ENCODE measurements around the gene DPAGT1.

The DPAGT1 gene

GRCh38 chr11:119092880-119093842, 8.5 kb downstream of the DPAGT1 start:
- H3K36me3 ChIP-seq (ENCODE audit: insufficient read depth, low read length): peaks cover 71% of the 10 kb centered on the region
- H3K4me3 ChIP-seq (ENCODE audit: low read length): peak overlapping the region; percentile 90
- 66% methylated on average over 10 of the region's 12 CpGs for WGBS
- H3K27me3 ChIP-seq (ENCODE audit: insufficient read depth, low read length): no peaks in the 10 kb centered on the region
- peaks cover 12% of the 10 kb centered on the region; the same call in 1 of the 2 replicates for H3K4me1 ChIP-seq (ENCODE audit: insufficient read depth, low read length)
- peak overlapping the region; percentile 98 for H3K9ac ChIP-seq (ENCODE audit: low read depth, low read length)
- no peaks in the 10 kb centered on the region for H3K9me3 ChIP-seq (ENCODE audit: insufficient read depth, low read depth, low read length)
- no peak overlapping the region; the same call in 1 of the 2 replicates for H3K27ac ChIP-seq (ENCODE audit: low read depth, low read length)

- peaks cover 62% of the 10 kb centered on the region for H3K36me3 ChIP-seq (ENCODE audit: insufficient read depth, low read length)
- peak overlapping the region; percentile 98; the same call in 1 of the 2 replicates for H3K9ac ChIP-seq (ENCODE audit: low read depth, low read length)
- H3K4me3 ChIP-seq (ENCODE audit: low read length): peak overlapping the region; percentile 90
- no peaks in the 10 kb centered on the region for H3K9me3 ChIP-seq (ENCODE audit: insufficient read depth, low read depth, low read length)
- whole genome bisulfite sequencing: 91% methylated on average over 13 of the region's 13 CpGs
- H3K27me3 ChIP-seq (ENCODE audit: insufficient read depth, low read length): no peaks in the 10 kb centered on the region
- peak overlapping the region; percentile 5; the same call in 1 of the 2 replicates for H3K27ac ChIP-seq (ENCODE audit: low read depth, low read length)
- peaks cover 12% of the 10 kb centered on the region; the same call in 1 of the 2 replicates for H3K4me1 ChIP-seq (ENCODE audit: insufficient read depth, low read length)
These were observed 9.4 kb downstream of the DPAGT1 start for GRCh38 chr11:119091966-119092879.

GRCh38 chr11:119091178-119091577, 10.5 kb downstream of the DPAGT1 start:
- Histone ChIP-seq H3K4me3 (ENCODE audit: low read length) (no peak overlapping the region), H3K36me3 (ENCODE audit: insufficient read depth, low read length) (peaks cover 52% of the 10 kb centered on the region), H3K9ac (ENCODE audit: low read depth, low read length) (no peak overlapping the region), H3K27me3 (ENCODE audit: insufficient read depth, low read length) (no peaks in the 10 kb centered on the region), H3K27ac (ENCODE audit: low read depth, low read length) (no peak overlapping the region), H3K4me1 (ENCODE audit: insufficient read depth, low read length) (peaks cover 12% of the 10 kb centered on the region; the same call in 1 of the 2 replicates), H3K9me3 (ENCODE audit: insufficient read depth, low read depth, low read length) (no peaks in the 10 kb centered on the region)
- WGBS: 88% methylated on average over 9 of the region's 9 CpGs

- no peak overlapping the region for H3K27ac ChIP-seq (ENCODE audit: low read depth, low read length)
- H3K4me3 ChIP-seq (ENCODE audit: low read length): no peak overlapping the region
- H3K9me3 ChIP-seq (ENCODE audit: insufficient read depth, low read depth, low read length): no peaks in the 10 kb centered on the region
- peaks cover 52% of the 10 kb centered on the region for H3K36me3 ChIP-seq (ENCODE audit: insufficient read depth, low read length)
- no peaks in the 10 kb centered on the region for H3K27me3 ChIP-seq (ENCODE audit: insufficient read depth, low read length)
- peaks cover 16% of the 10 kb centered on the region; the same call in 1 of the 2 replicates for H3K4me1 ChIP-seq (ENCODE audit: insufficient read depth, low read length)
- 94% methylated on average over 1 of the region's 1 CpG for WGBS
- peak overlapping the region; percentile 21; the same call in 1 of the 2 replicates for H3K9ac ChIP-seq (ENCODE audit: low read depth, low read length)
These were observed 12.3 kb downstream of the DPAGT1 start for GRCh38 chr11:119089319-119089718.

- Histone ChIP-seq H3K9ac (ENCODE audit: low read depth, low read length) (no peak overlapping the region), H3K4me1 (ENCODE audit: insufficient read depth, low read length) (peaks cover 15% of the 10 kb centered on the region; the same call in 1 of the 2 replicates), H3K27ac (ENCODE audit: low read depth, low read length) (no peak overlapping the region), H3K27me3 (ENCODE audit: insufficient read depth, low read length) (no peaks in the 10 kb centered on the region), H3K4me3 (ENCODE audit: low read length) (no peak overlapping the region), H3K9me3 (ENCODE audit: insufficient read depth, low read depth, low read length) (no peaks in the 10 kb centered on the region), H3K36me3 (ENCODE audit: insufficient read depth, low read length) (peaks cover 45% of the 10 kb centered on the region)
- 94% methylated on average over 9 of the region's 9 CpGs for WGBS
These were observed 13.2 kb downstream of the DPAGT1 start for GRCh38 chr11:119088406-119088805.

- WGBS: 91% methylated on average over 2 of the region's 2 CpGs
These were observed 13.9 kb downstream of the DPAGT1 start for GRCh38 chr11:119087747-119088241.

GRCh38 chr11:119087123-119087522, 14.5 kb downstream of the DPAGT1 start:
- Histone ChIP-seq H3K27me3 (ENCODE audit: insufficient read depth, low read length) (no peaks in the 10 kb centered on the region), H3K9me3 (ENCODE audit: insufficient read depth, low read depth, low read length) (no peaks in the 10 kb centered on the region), H3K4me1 (ENCODE audit: insufficient read depth, low read length) (peaks cover 4% of the 10 kb centered on the region; the same call in 1 of the 2 replicates), H3K4me3 (ENCODE audit: low read length) (no peak overlapping the region), H3K27ac (ENCODE audit: low read depth, low read length) (no peak overlapping the region), H3K9ac (ENCODE audit: low read depth, low read length) (no peak overlapping the region), H3K36me3 (ENCODE audit: insufficient read depth, low read length) (peaks cover 37% of the 10 kb centered on the region)
- WGBS: 93% methylated on average over 6 of the region's 6 CpGs

More at GRCh38 chr11:119087747-119088241, 13.9 kb downstream of the DPAGT1 start:
- Histone ChIP-seq H3K27ac (ENCODE audit: low read depth, low read length) (no peak overlapping the region), H3K4me1 (ENCODE audit: insufficient read depth, low read length) (peaks cover 9% of the 10 kb centered on the region; the same call in 1 of the 2 replicates), H3K27me3 (ENCODE audit: insufficient read depth, low read length) (no peaks in the 10 kb centered on the region), H3K9me3 (ENCODE audit: insufficient read depth, low read depth, low read length) (no peaks in the 10 kb centered on the region), H3K9ac (ENCODE audit: low read depth, low read length) (no peak overlapping the region), H3K4me3 (ENCODE audit: low read length) (no peak overlapping the region), H3K36me3 (ENCODE audit: insufficient read depth, low read length) (peaks cover 39% of the 10 kb centered on the region)

GRCh38 chr11:119085437-119085847, 16.2 kb downstream of the DPAGT1 start:
- Histone ChIP-seq H3K9ac (ENCODE audit: low read depth, low read length) (peak overlapping the region; percentile 94), H3K36me3 (ENCODE audit: insufficient read depth, low read length) (peaks cover 40% of the 10 kb centered on the region), H3K27me3 (ENCODE audit: insufficient read depth, low read length) (no peaks in the 10 kb centered on the region), H3K27ac (ENCODE audit: low read depth, low read length) (peak overlapping the region; percentile 33; the same call in 1 of the 2 replicates), H3K9me3 (ENCODE audit: insufficient read depth, low read depth, low read length) (no peaks in the 10 kb centered on the region), H3K4me1 (ENCODE audit: insufficient read depth, low read length) (peaks cover 4% of the 10 kb centered on the region; the same call in 1 of the 2 replicates), H3K4me3 (ENCODE audit: low read length) (peak overlapping the region; percentile 85)
- 5% methylated on average over 13 of the region's 13 CpGs for WGBS

- peak within 1 kb of the TSS; percentile 96 for H3K27ac ChIP-seq (ENCODE audit: low read depth, low read length)
These were observed 16.8 kb downstream of the DPAGT1 start, which contains the start of gene HMBS for GRCh38 chr11:119084663-119085436. Gene HMBS (plus strand): TSS chr11:119084881. CDS start chr11:119085034, 153 bp downstream.

More at GRCh38 chr11:119084663-119085436, 16.8 kb downstream of the DPAGT1 start, which contains the start of gene HMBS:
- peak within 1 kb of the TSS; percentile 94 for H3K9ac ChIP-seq (ENCODE audit: low read depth, low read length)
- peaks cover 4% of the 10 kb centered on the region; the same call in 1 of the 2 replicates for H3K4me1 ChIP-seq (ENCODE audit: insufficient read depth, low read length)
- no peaks in the 10 kb centered on the region for H3K9me3 ChIP-seq (ENCODE audit: insufficient read depth, low read depth, low read length)
- 2% methylated on average over 45 of the region's 45 CpGs for WGBS
- H3K27me3 ChIP-seq (ENCODE audit: insufficient read depth, low read length): no peaks in the 10 kb centered on the region
- peaks cover 36% of the 10 kb centered on the region for H3K36me3 ChIP-seq (ENCODE audit: insufficient read depth, low read length)
- H3K4me3 ChIP-seq (ENCODE audit: low read length): peak within 1 kb of the TSS; percentile 85

Data from HUES64 (cell line).